Medulla oblongata (tissue), 1 donor: ENCODE results near the gene MDGA2.

Experiments
- DNase-seq: peaks from one replicate; pipeline ENCODE4 v3.0.0-alpha.2; 2015; ENCODE audit errors: extremely low spot score

The MDGA2 gene

GRCh38 chr14:47149326-47149725 is 526.1 kb downstream of the MDGA2 start:
- DNase-seq = no peak

GRCh38 chr14:47148686-47149085 is 526.7 kb downstream of the MDGA2 start:
- no peak for DNase-seq

DNA sequence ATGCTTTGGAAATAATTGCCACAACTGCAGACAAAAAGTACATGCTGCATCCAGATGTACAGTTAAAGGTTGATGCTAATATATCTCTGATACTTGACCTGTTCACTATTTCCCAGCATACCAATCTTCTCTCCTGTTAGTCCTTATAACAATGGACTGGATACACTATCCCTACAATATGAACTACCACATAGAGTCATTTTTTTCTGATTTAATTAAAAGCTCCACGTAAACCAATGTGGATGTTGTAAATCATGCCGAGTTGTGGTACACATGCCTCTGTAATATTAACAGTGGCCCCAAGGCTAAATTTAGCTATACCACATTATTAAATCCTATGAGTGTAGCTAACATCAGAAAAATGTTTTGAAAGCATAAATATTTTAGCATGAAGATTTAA is 554.8 kb downstream of the MDGA2 start:
- no peak for DNase-seq

DNA sequence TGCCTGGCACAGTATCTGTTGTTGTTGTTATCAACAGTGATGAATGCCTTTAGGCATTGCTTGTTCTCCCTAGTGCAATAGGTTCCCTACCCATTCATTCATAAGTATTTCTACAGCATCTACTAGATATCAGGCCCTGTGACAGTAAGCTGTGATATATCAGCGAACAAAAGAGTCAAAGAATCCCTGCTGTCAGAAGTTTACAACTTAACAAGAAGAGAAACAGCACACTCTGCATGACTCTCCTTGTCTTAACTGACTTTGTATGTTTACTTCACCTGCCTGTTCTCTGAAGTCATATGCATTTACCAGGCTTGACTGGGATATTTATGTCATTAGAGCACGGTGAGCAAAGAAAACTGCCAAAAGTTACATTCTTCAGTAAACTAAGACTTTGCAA is 571.6 kb downstream of the MDGA2 start:
- DNase-seq = no peak

- DNase-seq = no peak
Measured at GRCh38 chr14:47102472-47102871, 572.9 kb downstream of the MDGA2 start.

DNA sequence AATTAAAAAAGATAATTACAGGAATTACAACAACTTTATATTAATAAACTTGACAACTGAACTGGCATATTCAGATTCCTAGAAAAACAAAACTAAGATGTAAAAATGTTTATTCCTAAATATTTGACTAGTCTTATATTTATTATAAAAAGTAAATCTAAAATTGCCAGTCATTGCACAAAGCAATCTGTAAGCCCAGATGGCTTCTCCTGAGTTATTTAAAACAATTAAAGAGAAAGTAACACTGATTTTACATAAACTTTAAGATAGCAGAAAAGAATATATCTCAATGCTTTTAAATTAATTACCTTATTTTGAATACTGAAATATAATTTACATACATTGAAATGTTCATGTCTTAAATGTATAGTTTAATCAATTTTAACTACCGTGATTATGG is 589.7 kb downstream of the MDGA2 start:
- no peak for DNase-seq

DNA sequence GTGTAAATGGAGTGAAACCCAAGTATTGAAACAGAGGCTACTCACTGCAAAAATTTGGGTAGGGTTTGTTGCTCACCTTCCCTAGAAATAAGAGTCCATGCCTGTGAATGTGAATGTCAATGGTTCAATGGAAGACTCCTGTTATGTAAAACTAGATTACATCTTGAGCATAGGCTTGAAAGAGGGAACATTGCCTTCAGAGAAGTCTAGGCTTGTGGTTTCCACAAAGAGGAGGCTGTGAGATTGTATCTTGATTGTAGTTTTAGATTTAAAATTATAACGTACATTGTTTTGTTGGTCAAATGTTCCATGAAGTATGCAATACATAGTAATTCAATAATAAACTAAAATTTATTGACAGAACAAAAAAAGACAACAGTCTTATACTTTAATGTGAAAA is 610.1 kb downstream of the MDGA2 start:
- DNase-seq = no peak

GRCh38 chr14:47060050-47060449 is 615.4 kb downstream of the MDGA2 start:
- DNase-seq = no peak

- no peak for DNase-seq
Measured at GRCh38 chr14:47057364-47057763, 618.0 kb downstream of the MDGA2 start.

GRCh38 chr14:47044841-47045240 is 630.6 kb downstream of the MDGA2 start:
- peak; percentile 34 for DNase-seq

DNA sequence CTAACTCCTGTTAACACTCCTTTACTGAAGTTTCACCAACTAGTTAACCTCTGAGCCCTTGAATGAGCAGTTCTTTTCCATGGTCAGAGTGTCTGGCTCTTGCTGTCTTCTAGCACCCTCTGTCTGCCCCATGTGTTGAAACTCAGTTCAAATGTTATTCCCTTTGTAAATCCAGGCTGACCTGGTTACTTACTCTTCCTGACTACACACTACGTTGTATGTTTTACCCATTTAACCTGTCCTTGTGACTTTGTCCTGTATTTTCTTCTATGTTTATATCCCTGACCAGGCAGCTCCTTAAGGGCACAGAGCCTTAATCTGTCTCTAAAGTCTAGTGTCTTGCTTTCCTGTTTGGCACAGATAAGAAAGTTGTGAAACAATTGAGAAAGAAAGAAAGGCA is 634.9 kb downstream of the MDGA2 start:
- peak; percentile 65 for DNase-seq

GRCh38 chr14:47039336-47039735 is 636.1 kb downstream of the MDGA2 start:
- DNase-seq = no peak

GRCh38 chr14:47022721-47023120 is 652.7 kb downstream of the MDGA2 start:
- no peak for DNase-seq

DNA sequence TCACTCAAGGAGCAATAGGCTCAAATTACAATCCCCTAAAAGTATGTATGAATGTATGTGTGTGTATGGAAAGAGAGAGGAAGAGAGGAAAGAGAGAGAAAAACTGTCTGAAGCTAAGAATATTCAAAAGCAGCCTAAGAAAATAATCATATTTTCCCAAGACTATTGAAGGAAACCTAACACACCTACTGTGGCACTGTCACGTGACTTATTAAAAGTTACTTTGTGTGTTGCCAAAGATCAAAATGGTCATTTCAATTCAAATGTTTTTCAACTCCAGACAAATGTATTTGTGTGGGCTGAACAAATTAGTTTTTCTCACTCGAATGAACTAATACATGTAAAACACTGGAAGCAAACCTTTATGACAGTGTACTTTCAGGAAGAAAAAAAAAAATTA is 654.9 kb downstream of the MDGA2 start:
- DNase-seq = no peak

- no peak for DNase-seq
Measured at GRCh38 chr14:47012533-47013280, 662.7 kb downstream of the MDGA2 start.

- DNase-seq = no peak
Measured at GRCh38 chr14:47009615-47010014, 665.8 kb downstream of the MDGA2 start.

DNA sequence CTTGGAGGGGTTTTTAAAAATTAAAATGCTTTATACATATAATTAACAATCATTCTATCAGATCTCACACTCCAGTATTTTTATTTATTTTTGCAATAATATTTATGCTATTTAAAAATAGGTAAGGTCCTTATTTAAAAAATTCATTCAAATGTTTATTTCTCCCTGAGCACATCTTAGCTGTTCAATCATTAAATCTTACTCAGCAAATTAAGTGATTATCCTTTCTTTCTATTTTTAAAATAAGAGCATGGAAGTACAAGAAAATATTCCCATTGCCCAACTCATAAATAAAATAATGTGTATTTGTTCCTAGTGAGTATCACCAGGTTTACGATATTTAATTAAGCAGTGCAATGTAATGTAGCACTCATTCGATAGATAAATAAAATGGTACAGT is 666.7 kb downstream of the MDGA2 start:
- no peak for DNase-seq

- no peak for DNase-seq
Measured at GRCh38 chr14:46999661-47000060, 675.7 kb downstream of the MDGA2 start.

DNA sequence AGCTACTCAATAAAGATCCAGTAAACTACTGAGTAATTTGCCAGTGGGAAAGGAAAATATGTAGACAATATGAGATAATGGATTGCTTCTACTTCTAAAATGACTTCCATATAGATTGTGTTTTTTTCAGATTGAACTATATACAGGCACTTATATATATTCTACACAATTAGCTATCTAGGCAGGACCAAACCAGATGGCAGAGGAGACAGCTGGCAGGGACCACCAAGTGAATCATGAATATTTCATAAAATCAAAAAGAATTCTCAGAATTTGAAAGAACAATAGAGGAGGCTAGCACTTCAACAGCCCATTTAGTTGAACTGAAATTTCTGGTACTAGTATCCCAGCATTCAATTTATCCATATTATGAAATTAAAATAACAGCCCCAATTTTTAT is 685.8 kb downstream of the MDGA2 start:
- DNase-seq = no peak

GRCh38 chr14:46988312-46988711 is 687.1 kb downstream of the MDGA2 start:
- no peak for DNase-seq

GRCh38 chr14:46985529-46986380 is 689.6 kb downstream of the MDGA2 start:
- DNase-seq = no peak

DNA sequence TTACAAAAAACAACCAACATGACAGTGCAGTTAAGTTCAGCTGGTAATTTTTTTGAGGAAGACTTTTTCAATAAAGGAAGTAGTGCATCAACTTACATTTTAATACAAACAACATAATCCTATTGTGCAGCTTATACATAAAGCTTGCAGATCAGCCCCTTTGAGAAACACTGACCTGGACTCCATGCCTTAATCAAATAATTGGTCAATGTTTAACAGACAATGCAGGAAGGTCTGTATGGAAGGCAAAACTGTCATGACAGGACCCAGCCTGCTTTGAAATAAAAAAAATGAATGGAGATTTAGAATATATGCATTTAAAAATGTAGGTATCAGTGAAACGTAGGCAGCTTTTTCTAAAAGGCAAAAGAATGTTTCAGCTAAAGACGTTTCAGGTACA is 702.1 kb downstream of the MDGA2 start:
- DNase-seq = no peak

GRCh38 chr14:46964378-46964777 is 711.0 kb downstream of the MDGA2 start:
- DNase-seq = no peak
